ENCODE measurements around the gene EPB41L4B.

The EPB41L4B gene

GRCh38 chr9:109248133-109248581, 72.7 kb downstream of the EPB41L4B start:
- no CpG with 5 or more reads among the region's 7 CpGs for WGBS (ENCODE audit: insufficient coverage, insufficient read length)
- Histone ChIP-seq H3K4me1 (ENCODE audit: control insufficient read depth, insufficient read depth, low read length) (0 out of 2 replicates have a peak, but pooled peaks cover 2% of the 10 kb centered on the region), H3K27ac (ENCODE audit: low read length) (no peak overlapping the region), H3K27me3 (ENCODE audit: control insufficient read depth, insufficient read depth, low read length) (no peaks in the 10 kb centered on the region), H3K36me3 (ENCODE audit: control insufficient read depth, insufficient read depth, low read length) (no peaks in the 10 kb centered on the region), H3K4me3 (ENCODE audit: low read length) (no peak overlapping the region), H3K9me3 (ENCODE audit: control insufficient read depth, insufficient read depth, low read length) (no peaks in the 10 kb centered on the region)
- DNase-seq (ENCODE audit: low read depth, low spot score) = no peak

- no peak for DNase-seq (ENCODE audit: low read depth, low spot score)
- H3K27me3 ChIP-seq (ENCODE audit: control insufficient read depth, insufficient read depth, low read length) = no peaks in the 10 kb centered on the region
- 0 out of 2 replicates have a peak, but pooled peaks cover 2% of the 10 kb centered on the region for H3K4me1 ChIP-seq (ENCODE audit: control insufficient read depth, insufficient read depth, low read length)
- no peaks in the 10 kb centered on the region for H3K36me3 ChIP-seq (ENCODE audit: control insufficient read depth, insufficient read depth, low read length)
- H3K4me3 ChIP-seq (ENCODE audit: low read length) = no peak overlapping the region
- no peak overlapping the region for H3K27ac ChIP-seq (ENCODE audit: low read length)
- no peaks in the 10 kb centered on the region for H3K9me3 ChIP-seq (ENCODE audit: control insufficient read depth, insufficient read depth, low read length)
Measured at GRCh38 chr9:109247228-109247627, 73.6 kb downstream of the EPB41L4B start.

GRCh38 chr9:109246533-109246932, 74.3 kb downstream of the EPB41L4B start:
- Histone ChIP-seq H3K4me3 (ENCODE audit: low read length) (no peak overlapping the region), H3K27me3 (ENCODE audit: control insufficient read depth, insufficient read depth, low read length) (no peaks in the 10 kb centered on the region), H3K36me3 (ENCODE audit: control insufficient read depth, insufficient read depth, low read length) (peaks cover 1% of the 10 kb centered on the region; the same call in 1 of the 2 replicates), H3K9me3 (ENCODE audit: control insufficient read depth, insufficient read depth, low read length) (no peaks in the 10 kb centered on the region), H3K27ac (ENCODE audit: low read length) (no peak overlapping the region), H3K4me1 (ENCODE audit: control insufficient read depth, insufficient read depth, low read length) (peaks cover 3% of the 10 kb centered on the region; the same call in 1 of the 2 replicates)
- no CpG with 5 or more reads among the region's 6 CpGs for WGBS (ENCODE audit: insufficient coverage, insufficient read length)
- no peak for DNase-seq (ENCODE audit: low read depth, low spot score)

GRCh38 chr9:109245310-109245897, 75.5 kb downstream of the EPB41L4B start:
- Histone ChIP-seq H3K9me3 (ENCODE audit: control insufficient read depth, insufficient read depth, low read length) (no peaks in the 10 kb centered on the region), H3K27ac (ENCODE audit: low read length) (no peak overlapping the region), H3K36me3 (ENCODE audit: control insufficient read depth, insufficient read depth, low read length) (peaks cover 2% of the 10 kb centered on the region; the same call in 1 of the 2 replicates), H3K4me1 (ENCODE audit: control insufficient read depth, insufficient read depth, low read length) (peaks cover 3% of the 10 kb centered on the region; the same call in 1 of the 2 replicates), H3K4me3 (ENCODE audit: low read length) (no peak overlapping the region), H3K27me3 (ENCODE audit: control insufficient read depth, insufficient read depth, low read length) (no peaks in the 10 kb centered on the region)
- WGBS (ENCODE audit: insufficient coverage, insufficient read length) = no CpG with 5 or more reads among the region's 6 CpGs
- DNase-seq (ENCODE audit: low read depth, low spot score) = no peak

GRCh38 chr9:109244179-109245132, 76.4 kb downstream of the EPB41L4B start:
- H3K4me1 ChIP-seq (ENCODE audit: control insufficient read depth, insufficient read depth, low read length) = peaks cover 3% of the 10 kb centered on the region; the same call in 1 of the 2 replicates
- H3K36me3 ChIP-seq (ENCODE audit: control insufficient read depth, insufficient read depth, low read length) = peaks cover 2% of the 10 kb centered on the region; the same call in 1 of the 2 replicates
- H3K27me3 ChIP-seq (ENCODE audit: control insufficient read depth, insufficient read depth, low read length) = no peaks in the 10 kb centered on the region
- H3K4me3 ChIP-seq (ENCODE audit: low read length) = no peak overlapping the region
- no CpG with 5 or more reads among the region's 9 CpGs for WGBS (ENCODE audit: insufficient coverage, insufficient read length)
- DNase-seq (ENCODE audit: low read depth, low spot score) = peak; percentile 64
- H3K9me3 ChIP-seq (ENCODE audit: control insufficient read depth, insufficient read depth, low read length) = no peaks in the 10 kb centered on the region
- H3K27ac ChIP-seq (ENCODE audit: low read length) = no peak overlapping the region

GRCh38 chr9:109242741-109243140, 78.1 kb downstream of the EPB41L4B start:
- Histone ChIP-seq H3K27ac (ENCODE audit: low read length) (no peak overlapping the region), H3K36me3 (ENCODE audit: control insufficient read depth, insufficient read depth, low read length) (peaks cover 2% of the 10 kb centered on the region; the same call in 1 of the 2 replicates), H3K9me3 (ENCODE audit: control insufficient read depth, insufficient read depth, low read length) (no peaks in the 10 kb centered on the region), H3K4me1 (ENCODE audit: control insufficient read depth, insufficient read depth, low read length) (peaks cover 3% of the 10 kb centered on the region; the same call in 1 of the 2 replicates), H3K4me3 (ENCODE audit: low read length) (no peak overlapping the region), H3K27me3 (ENCODE audit: control insufficient read depth, insufficient read depth, low read length) (no peaks in the 10 kb centered on the region)
- no CpG with 5 or more reads among the region's 2 CpGs for WGBS (ENCODE audit: insufficient coverage, insufficient read length)
- no peak for DNase-seq (ENCODE audit: low read depth, low spot score)

- no peak overlapping the region for H3K4me3 ChIP-seq (ENCODE audit: low read length)
- no CpG with 5 or more reads among the region's 2 CpGs for WGBS (ENCODE audit: insufficient coverage, insufficient read length)
- H3K9me3 ChIP-seq (ENCODE audit: control insufficient read depth, insufficient read depth, low read length) = no peaks in the 10 kb centered on the region
- H3K27me3 ChIP-seq (ENCODE audit: control insufficient read depth, insufficient read depth, low read length) = no peaks in the 10 kb centered on the region
- peaks cover 2% of the 10 kb centered on the region; the same call in 1 of the 2 replicates for H3K36me3 ChIP-seq (ENCODE audit: control insufficient read depth, insufficient read depth, low read length)
- DNase-seq (ENCODE audit: low read depth, low spot score) = no peak
- H3K27ac ChIP-seq (ENCODE audit: low read length) = no peak overlapping the region
- peaks cover 3% of the 10 kb centered on the region; the same call in 1 of the 2 replicates for H3K4me1 ChIP-seq (ENCODE audit: control insufficient read depth, insufficient read depth, low read length)
Measured at GRCh38 chr9:109242014-109242413, 78.8 kb downstream of the EPB41L4B start.

GRCh38 chr9:109241207-109241606, 79.7 kb downstream of the EPB41L4B start:
- no peak overlapping the region for H3K4me3 ChIP-seq (ENCODE audit: low read length)
- H3K27ac ChIP-seq (ENCODE audit: low read length) = no peak overlapping the region
- H3K36me3 ChIP-seq (ENCODE audit: control insufficient read depth, insufficient read depth, low read length) = peaks cover 2% of the 10 kb centered on the region; the same call in 1 of the 2 replicates
- WGBS (ENCODE audit: insufficient coverage, insufficient read length) = no CpG with 5 or more reads among the region's 3 CpGs
- DNase-seq (ENCODE audit: low read depth, low spot score) = no peak
- H3K27me3 ChIP-seq (ENCODE audit: control insufficient read depth, insufficient read depth, low read length) = no peaks in the 10 kb centered on the region
- H3K9me3 ChIP-seq (ENCODE audit: control insufficient read depth, insufficient read depth, low read length) = no peaks in the 10 kb centered on the region
- H3K4me1 ChIP-seq (ENCODE audit: control insufficient read depth, insufficient read depth, low read length) = peaks cover 1% of the 10 kb centered on the region; the same call in 1 of the 2 replicates

GRCh38 chr9:109239240-109239639, 81.6 kb downstream of the EPB41L4B start:
- no peak for DNase-seq (ENCODE audit: low read depth, low spot score)
- H3K27me3 ChIP-seq (ENCODE audit: control insufficient read depth, insufficient read depth, low read length) = no peaks in the 10 kb centered on the region
- H3K36me3 ChIP-seq (ENCODE audit: control insufficient read depth, insufficient read depth, low read length) = peaks cover 2% of the 10 kb centered on the region; the same call in 1 of the 2 replicates
- H3K4me1 ChIP-seq (ENCODE audit: control insufficient read depth, insufficient read depth, low read length) = peaks cover 1% of the 10 kb centered on the region; the same call in 1 of the 2 replicates
- H3K27ac ChIP-seq (ENCODE audit: low read length) = no peak overlapping the region
- WGBS (ENCODE audit: insufficient coverage, insufficient read length) = 100% methylated on average over 2 of the region's 3 CpGs
- H3K4me3 ChIP-seq (ENCODE audit: low read length) = no peak overlapping the region
- no peaks in the 10 kb centered on the region for H3K9me3 ChIP-seq (ENCODE audit: control insufficient read depth, insufficient read depth, low read length)

GRCh38 chr9:109238655-109239054, 82.2 kb downstream of the EPB41L4B start:
- peaks cover 1% of the 10 kb centered on the region; the same call in 1 of the 2 replicates for H3K4me1 ChIP-seq (ENCODE audit: control insufficient read depth, insufficient read depth, low read length)
- WGBS (ENCODE audit: insufficient coverage, insufficient read length) = no CpG with 5 or more reads among the region's 3 CpGs
- no peaks in the 10 kb centered on the region for H3K27me3 ChIP-seq (ENCODE audit: control insufficient read depth, insufficient read depth, low read length)
- H3K27ac ChIP-seq (ENCODE audit: low read length) = no peak overlapping the region
- no peak overlapping the region for H3K4me3 ChIP-seq (ENCODE audit: low read length)
- H3K9me3 ChIP-seq (ENCODE audit: control insufficient read depth, insufficient read depth, low read length) = no peaks in the 10 kb centered on the region
- DNase-seq (ENCODE audit: low read depth, low spot score) = no peak
- peaks cover 2% of the 10 kb centered on the region; the same call in 1 of the 2 replicates for H3K36me3 ChIP-seq (ENCODE audit: control insufficient read depth, insufficient read depth, low read length)
